HG03045 (cell line): Measurements from ENCODE around the gene NTPCR.

Experiments used
- ATAC-seq: cut with Tn5 transposase; IDR thresholded peaks from one replicate; pipeline ENCODE4 v1.9.1; 2021; ENCODE audit warnings: mild to moderate bottlenecking, moderate library complexity; ENCODE audit not compliant: unreplicated experiment

Gene NTPCR

DNA sequence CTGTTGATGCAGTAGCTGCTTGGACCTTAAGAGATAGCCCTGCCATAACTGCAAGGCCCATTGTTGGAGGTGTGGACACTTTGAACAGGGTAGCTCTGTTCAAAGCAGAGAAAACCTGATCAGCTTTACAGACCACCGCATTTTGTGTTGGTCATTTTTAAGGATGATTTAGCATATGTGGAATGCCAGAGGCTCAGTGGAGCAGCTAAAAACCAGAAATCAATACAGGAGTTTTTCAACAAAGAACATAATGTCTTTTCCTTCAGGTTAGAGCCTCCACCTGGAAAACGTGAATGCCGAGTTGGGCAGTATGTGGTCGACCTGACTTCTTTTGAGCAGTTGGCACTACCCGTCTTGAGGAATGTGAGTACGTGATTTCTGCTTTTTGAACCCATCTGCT lies 5.7 kb downstream of the NTPCR start:
- ATAC-seq, result no peak

GRCh38 chr1:232958067-232958466 lies 7.7 kb downstream of the NTPCR start:
- no peak for ATAC-seq

GRCh38 chr1:232962761-232963745 lies 12.6 kb downstream of the NTPCR start:
- no peak for ATAC-seq

- no peak for ATAC-seq
Observed at GRCh38 chr1:232964601-232965000, 14.2 kb downstream of the NTPCR start.

GRCh38 chr1:232965124-232965911 lies 14.9 kb downstream of the NTPCR start:
- ATAC-seq, result no peak

DNA sequence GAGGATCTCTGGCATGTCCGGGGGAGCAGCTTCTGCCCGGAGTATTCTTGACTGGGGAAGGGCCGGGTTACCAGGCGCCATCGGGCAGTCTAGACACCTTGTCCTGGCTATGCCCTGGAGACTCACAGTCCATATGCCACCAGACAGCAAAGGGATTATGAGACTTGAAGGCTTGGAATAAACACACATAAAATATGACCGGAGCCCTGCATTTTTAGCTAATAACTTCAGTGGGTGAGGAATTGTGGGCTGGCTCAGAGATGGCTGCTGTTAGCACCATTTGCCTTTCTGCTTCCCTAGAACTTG lies 15.5 kb downstream of the NTPCR start:
- ATAC-seq, result no peak

GRCh38 chr1:232966663-232967062 lies 16.3 kb downstream of the NTPCR start:
- no peak for ATAC-seq

- no peak for ATAC-seq
Observed at GRCh38 chr1:232968391-232968790, 18.0 kb downstream of the NTPCR start.

GRCh38 chr1:232968965-232969364 lies 18.6 kb downstream of the NTPCR start:
- no peak for ATAC-seq

GRCh38 chr1:232969799-232970198 lies 19.4 kb downstream of the NTPCR start:
- no peak for ATAC-seq

GRCh38 chr1:232970508-232970907 lies 20.1 kb downstream of the NTPCR start:
- no peak for ATAC-seq

GRCh38 chr1:232973652-232974611 lies 23.5 kb downstream of the NTPCR start:
- no peak for ATAC-seq

GRCh38 chr1:232974971-232975370 lies 24.6 kb downstream of the NTPCR start:
- ATAC-seq, result no peak

DNA sequence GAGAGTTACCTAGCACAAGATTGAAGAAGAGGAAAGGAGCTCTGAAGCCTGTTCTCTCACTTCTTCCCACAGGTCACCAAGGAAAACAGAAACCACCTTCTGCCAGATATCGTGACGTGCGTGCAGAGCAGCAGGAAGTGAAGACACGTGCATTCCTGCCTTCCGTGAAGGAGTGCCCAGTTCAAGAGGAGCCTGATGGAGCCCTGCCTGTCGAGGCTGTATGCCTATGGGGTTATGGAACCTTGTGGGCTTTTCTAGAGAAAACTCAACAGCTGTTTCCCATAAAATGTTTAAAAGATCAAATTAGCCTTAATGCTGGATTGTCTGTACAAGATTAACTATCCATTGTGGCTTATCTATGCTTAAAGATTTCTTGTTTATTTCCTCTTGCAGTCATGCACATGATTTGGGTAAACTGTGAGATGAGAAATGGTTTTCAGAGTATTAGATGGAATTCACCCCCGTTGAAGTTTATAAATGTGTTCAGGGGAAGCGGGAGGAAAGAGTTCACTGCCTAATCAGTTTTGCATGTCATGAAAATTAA lies 27.8 kb downstream of the NTPCR start:
- no peak for ATAC-seq

- ATAC-seq, result no peak
Observed at GRCh38 chr1:232978815-232979214, 28.4 kb downstream of the NTPCR start.

- no peak for ATAC-seq
Observed at GRCh38 chr1:232979558-232979957, 29.1 kb downstream of the NTPCR start.

DNA sequence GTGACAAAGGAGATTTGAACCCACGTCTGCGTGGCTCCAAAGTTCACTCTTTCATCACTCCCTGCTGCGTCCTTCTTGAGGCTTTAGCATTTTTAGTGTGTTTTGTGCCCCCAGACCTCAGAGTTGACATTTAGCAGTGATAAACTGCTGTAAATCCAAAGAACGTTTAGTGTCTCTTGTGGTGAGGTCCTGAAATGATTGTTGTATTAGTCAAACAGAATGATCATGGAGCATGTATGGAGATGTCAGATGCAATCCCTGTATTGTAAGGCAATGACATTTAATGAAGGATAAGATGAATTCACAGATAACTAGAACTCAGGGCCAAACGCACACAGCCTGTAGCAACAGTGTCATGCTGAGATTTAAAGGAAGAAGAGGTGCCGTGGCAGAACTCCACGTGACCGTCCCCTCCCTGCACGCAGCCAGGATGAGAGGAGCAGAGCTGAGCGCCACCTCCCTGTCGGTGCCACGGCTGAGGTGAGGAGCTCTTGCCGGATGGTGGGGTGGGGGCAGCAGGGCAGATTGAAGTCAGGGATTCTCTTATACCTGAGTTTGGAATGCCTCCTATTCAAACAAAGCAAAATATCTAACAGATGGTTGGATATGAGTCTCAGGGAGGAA lies 30.1 kb downstream of the NTPCR start:
- ATAC-seq, result no peak

GRCh38 chr1:232980986-232981560 lies 30.7 kb downstream of the NTPCR start:
- no peak for ATAC-seq

DNA sequence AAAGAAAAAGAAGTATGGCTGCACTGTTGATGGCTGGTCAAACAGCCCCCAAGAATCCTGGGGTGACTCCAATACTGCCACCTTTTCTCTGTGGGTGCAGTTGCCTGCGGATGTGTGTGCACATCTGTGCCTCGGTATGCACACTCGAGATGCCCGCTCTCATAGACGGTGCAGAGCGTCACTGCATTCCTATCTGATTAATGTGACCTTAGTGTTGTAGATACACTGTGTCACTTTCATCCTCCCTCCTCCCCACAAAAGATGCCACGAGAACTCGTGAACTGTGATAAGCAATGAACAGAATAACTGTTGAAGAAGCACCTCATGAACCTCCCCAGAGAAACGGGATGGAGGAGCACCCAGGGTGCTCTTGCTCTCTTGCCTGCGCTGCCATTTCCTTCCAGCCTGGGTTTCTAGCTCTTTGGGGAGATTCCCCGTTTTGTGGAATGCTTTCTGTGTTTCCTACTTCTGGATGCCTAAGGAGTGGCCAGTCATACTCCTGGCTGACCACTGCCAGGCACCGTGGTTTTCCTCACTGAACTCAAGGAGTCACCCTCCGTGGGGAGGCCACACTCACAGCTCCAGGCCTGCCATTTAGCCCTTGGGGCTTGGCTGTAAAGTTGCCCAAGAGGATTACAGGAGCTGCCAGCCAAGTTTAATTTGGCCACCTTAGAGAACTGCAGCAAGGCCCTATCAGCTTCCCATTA lies 32.0 kb downstream of the NTPCR start:
- no peak for ATAC-seq
